ENCODE results near the gene MALT1.

- TF ChIP-seq CTCF (IDR thresholded peaks at IDR 0.05): no peak
- no peak for TF ChIP-seq POLR2AphosphoS5 (IDR thresholded peaks at IDR 0.05)
Measured at GRCh38 chr18:58668897-58669296, 2.4 kb upstream of the MALT1 start.
